ENCODE data around the gene KNCN.

KNCN gene

GRCh38 chr1:46544561-46545240 lies 6.7 kb downstream of the KNCN start:
- no peak for DNase-seq (ENCODE audit: low read depth in 2 of 3, low spot score in 2 of 3)

DNA sequence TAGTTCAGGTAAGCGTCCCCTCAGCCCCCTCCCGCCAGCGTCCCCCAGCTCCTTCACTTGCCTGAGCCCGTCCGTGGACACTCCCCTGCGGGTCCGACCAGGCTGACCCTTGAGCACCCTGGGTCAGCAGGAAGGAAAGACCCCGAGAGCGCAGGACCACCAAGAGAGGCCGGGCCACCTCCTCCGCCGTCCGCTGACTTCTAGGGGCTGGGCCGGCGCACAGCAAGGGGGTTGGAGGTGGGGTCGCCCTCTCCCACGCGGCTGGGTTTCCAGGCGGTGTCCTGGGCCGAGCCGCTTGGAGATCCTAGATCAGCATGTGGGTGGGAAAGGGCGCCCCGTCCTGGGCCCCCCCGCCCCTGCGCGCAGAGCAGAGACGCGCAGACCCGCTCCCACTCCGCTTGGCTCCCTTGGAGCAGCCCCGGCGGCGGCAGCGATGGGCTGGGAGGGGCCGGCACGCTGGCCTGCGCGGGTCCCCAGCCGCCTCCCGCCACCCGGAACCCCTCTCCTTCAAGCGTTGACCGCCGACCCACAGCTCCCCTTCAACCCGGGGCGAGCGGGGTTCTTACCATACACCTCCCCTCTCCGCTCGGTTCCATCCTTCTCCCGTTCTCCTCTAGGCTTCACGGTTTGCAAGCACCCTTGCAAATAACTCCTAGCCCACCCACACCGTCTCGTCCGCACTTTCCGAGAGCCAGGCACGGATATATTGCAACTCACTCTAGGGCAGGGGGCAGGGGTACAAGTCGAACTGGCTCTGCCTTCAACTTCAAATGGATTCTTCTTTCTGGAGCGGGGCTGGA lies 7.5 kb downstream of the KNCN start:
- no peak for DNase-seq (ENCODE audit: low read depth in 2 of 3, low spot score in 2 of 3)

- no peak for DNase-seq (ENCODE audit: low read depth in 2 of 3, low spot score in 2 of 3)
Observed at GRCh38 chr1:46543382-46543760, 8.1 kb downstream of the KNCN start.

DNA sequence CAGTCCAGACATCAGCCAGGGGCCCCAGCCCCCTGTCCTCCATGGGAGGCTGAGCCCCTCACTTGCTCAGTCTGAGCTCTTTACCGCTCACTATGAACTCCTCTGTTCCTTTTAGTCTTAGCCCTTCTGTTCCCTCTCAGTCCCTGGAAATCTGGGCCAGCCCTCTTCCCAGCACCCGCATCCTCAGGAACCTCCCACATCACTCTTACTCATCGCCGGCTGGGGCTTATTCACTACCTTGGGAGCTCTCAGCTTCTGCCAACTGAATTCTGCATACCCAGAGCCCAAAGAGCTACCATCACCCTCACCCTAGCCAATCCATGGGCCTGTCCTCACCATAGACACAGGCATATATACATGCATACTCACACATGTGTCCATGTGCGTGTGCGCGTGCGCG lies 11.5 kb downstream of the KNCN start:
- no peak for DNase-seq (ENCODE audit: low read depth in 2 of 3, low spot score in 2 of 3)

DNA sequence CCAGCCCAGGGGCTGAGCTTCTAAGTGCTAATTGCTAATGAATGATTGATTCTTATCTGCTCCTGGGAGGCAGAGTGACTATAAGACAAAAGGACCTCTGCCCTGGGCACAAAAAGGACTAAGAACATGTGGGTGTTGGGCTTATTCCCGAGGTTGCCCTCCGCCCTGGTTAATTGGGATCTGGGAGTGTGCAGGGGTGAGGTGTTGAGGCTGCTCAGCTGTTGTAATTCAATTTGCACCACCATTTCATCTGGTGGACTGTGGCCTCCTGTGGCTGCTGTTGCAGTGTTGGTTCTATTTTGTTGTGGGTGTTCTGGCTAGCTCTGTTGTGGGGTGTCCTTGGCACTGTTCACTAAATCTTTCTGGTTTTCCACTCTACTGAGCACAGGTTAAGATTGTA lies 13.3 kb downstream of the KNCN start:
- DNase-seq (ENCODE audit: low read depth in 2 of 3, low spot score in 2 of 3) = no peak

DNA sequence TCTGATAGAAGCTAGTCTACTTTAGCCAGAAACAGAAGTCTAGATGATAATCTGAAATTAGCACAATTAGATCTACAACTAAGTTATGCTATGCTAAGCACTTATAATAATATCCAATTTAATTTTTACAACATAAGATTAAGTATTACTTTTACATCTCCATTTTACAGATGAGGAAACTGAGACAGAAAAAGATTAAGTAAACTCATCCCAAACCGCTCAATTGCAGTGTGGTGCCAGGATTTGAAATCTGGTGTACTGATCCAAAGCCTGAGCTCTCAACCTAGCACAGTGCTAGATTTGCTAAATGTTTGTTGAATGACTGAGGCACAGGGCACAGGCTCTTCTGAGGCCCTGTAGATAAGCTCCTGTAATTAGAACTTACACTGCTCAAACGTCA lies 13.8 kb downstream of the KNCN start:
- DNase-seq (ENCODE audit: low read depth in 2 of 3, low spot score in 2 of 3) = no peak

DNA sequence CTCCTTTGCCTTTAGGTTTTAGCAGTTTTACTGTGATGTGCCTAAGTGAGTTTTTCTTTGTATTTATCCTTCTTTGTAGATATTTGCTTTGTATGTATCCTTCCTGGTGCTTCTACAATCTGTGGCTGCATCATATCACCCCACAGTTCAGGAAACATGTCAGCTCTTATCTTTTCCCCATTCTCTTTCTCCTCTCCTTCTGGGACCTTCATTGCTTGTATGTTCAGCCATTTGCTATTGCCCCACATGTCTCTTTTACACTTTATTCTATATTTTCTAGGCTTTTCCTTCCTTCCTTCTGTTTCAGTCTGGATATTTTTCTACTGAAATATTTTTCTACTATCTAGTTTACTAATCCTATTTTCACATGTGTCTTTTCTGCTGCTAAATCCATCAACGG lies 14.9 kb downstream of the KNCN start:
- DNase-seq (ENCODE audit: low read depth in 2 of 3, low spot score in 2 of 3) = no peak

DNA sequence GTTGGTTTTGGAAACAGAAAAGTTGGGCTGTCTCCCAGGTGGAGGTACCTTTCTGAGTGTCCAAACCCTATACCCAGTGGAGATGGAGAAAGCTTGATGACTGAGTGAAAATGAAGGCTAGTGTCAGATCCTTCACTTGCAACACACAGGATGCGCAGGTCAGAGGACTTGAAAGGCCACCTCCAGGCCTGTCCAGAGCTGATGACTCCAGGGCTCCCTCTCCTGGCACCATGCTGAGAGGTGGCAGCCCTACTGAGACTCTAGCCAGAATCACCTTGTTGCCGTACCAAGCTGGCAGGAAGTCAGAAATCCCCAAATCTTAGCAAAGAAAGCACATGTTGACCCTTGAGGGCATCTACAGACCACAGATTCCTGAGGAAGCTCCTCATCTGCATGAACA lies 16.4 kb downstream of the KNCN start:
- no peak for DNase-seq (ENCODE audit: low read depth in 2 of 3, low spot score in 2 of 3)

DNA sequence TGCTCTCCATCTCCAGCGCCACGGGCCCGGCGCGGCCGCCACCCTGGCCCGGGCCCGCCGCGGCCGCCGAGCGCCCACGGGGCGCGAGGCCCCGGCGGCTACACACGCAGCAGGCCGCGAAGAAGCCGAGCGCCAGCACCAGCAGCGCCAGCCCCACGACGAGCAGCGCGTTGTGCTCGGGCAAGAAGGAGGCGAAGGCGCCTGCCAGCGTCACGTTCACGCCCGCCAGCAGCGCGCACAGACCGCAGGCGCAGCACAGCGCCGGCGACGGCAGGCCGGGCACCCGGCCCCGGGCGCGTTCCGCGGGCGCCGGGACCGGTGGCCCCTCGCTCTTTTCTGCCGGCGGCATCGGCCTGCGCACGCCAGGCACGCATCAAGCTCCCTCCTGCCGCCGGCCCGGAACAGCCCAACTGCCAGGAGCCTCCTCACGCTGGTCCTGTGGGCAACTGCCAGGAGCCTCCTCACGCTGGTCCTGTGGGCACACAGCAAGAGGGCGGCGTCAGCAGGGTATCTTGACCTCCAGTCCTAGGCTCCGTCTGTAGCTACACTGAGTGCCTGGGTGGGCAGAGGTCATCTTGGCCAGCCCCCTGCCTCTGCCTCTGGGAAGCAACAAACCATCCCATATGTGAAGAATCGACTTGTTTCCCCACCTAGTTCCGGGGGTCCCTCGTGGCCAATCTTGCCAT lies 18.1 kb downstream of the KNCN start:
- DNase-seq (ENCODE audit: low read depth in 2 of 3, low spot score in 2 of 3) = peak in 1 of 3 experiments; percentile 25

GRCh38 chr1:46532498-46533178 lies 18.8 kb downstream of the KNCN start:
- DNase-seq (ENCODE audit: low read depth in 2 of 3, low spot score in 2 of 3) = peak; percentile 44 to 54 (median 49)

- no peak for DNase-seq (ENCODE audit: low read depth in 2 of 3, low spot score in 2 of 3)
Observed at GRCh38 chr1:46532095-46532494, 19.4 kb downstream of the KNCN start.

GRCh38 chr1:46530791-46531409 lies 20.5 kb downstream of the KNCN start:
- DNase-seq (ENCODE audit: low read depth in 2 of 3, low spot score in 2 of 3) = no peak

GRCh38 chr1:46530311-46530710 lies 21.1 kb downstream of the KNCN start:
- no peak for DNase-seq (ENCODE audit: low read depth in 2 of 3, low spot score in 2 of 3)

DNA sequence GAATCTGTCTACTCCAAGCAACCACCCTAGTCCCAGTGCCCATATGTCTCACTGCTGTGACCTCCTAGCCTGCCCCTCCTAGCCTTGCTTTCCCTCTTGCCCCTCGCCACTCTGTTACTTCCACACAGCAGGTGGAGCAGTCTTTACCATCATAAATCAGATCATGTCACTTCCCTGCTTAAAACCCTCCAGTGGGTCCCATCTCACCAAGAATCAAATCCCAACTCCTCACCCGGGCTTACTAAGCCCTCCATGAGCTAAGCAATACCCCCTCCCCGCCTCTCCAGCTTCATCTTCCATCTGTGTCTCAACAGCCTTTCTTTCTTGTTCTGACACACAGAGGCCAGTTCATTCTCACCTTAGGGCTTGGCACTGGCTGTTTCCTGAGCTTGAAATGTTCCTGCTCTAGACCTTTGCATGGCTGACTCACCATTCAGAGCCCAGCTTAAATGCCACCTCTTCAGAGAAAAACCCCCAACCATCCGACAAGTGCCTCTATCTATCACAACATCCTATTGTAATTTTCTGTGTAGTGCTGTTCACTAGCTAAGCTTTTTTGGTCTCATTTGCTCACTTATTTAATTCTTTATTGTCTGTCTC lies 22.3 kb downstream of the KNCN start:
- no peak for DNase-seq (ENCODE audit: low read depth in 2 of 3, low spot score in 2 of 3)

DNA sequence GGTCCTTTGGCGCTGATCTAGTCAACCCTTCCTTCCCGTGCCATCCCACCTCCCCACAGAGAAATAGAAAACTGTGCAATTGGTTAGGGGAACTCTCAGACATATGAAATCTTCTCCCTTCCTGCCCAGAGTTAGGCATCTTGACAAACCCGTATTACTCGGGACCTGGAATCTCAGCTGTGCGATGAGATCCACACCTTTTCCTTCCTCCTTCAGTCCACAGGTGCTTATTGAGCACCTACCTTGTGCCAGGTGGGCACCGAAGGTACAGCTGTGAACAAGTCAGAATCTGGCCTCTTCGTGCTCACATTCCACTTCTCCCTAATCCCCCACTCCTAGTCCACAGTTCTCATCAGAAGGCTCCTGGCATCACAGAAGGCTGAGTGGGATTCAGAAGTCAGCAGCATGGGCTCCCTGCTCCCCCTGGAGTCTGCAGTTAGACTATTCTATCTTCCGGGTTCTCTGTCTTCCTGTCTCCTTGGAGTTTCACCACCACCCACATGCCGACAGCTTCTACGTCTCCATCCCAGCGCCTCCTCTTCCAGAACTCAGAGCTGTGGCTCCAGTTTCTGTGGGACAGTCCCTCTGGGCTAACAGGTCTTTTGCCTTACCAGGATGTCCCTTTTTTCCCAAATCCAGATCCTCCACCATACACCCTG lies 23.0 kb downstream of the KNCN start:
- no peak for DNase-seq (ENCODE audit: low read depth in 2 of 3, low spot score in 2 of 3)

DNA sequence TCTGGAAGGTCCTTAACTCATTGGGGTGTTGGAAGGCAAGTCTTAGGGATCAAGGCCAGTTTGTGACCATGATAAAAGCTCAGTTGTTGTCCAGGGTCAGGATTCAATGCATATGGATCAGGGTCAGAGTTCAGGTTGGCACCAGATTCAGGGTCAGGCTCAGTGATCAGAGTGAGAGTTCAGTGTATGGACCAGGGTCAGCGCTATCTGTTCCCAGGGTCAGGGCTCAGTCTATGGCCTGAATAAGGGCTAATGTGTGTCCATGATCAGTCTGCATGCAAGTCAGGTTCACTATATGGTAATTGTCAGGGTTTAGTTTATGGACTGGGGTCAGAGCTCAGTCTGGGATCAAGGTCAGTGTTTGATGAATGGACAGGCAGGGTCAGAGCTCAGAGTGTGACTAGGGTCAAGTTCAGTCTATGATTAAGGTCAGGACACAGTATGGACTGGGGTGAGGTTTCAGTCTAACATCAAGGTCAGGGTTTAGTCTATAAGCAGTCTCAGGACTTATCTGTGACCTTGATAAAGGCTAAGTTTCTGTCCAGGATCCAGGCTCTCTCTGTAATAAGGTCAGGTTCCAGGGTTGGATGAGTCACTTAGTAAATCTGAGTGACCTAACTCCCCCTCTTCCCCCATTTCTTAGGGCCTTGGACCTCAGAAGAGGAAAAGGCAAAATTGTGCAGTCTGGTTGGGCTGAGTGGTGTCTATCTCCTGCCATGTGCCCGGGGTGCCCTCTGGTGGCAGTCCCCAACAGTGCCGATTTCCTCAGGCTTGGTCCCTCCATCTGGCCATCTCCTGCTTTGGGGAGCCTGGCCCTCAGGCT lies 23.8 kb downstream of the KNCN start:
- peak; percentile 44 to 61 (median 57) for DNase-seq (ENCODE audit: low read depth in 2 of 3, low spot score in 2 of 3)

DNA sequence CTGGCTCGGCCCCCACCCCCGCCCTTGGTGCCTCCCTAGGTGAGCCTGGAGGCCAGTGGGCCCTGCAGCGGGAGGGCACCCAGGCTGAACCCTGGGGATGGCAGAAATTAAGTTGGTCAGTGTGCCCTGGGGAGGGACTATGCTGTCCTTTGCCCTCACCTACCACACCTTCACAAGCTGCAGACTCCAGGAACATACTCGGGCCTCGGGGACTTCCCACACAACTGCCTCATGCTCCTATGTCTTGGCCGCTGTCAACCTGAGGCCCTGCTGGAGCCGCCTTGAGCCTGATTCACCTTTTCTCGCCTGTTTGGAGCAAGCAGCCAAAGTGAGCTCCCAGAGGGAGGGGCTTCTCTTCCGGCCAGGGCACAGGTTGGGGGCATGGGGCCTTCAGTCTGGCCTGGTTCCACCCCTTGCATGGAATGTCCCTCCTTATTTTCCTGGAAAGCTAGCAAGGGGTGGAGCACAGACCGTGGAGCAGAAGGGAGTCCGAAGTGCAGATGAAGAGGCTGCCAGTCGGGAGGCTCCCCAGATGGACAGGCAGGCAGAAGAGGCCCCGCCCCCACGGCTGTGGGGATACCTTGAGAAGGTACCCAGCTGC lies 24.7 kb downstream of the KNCN start:
- no peak for DNase-seq (ENCODE audit: low read depth in 2 of 3, low spot score in 2 of 3)

DNA sequence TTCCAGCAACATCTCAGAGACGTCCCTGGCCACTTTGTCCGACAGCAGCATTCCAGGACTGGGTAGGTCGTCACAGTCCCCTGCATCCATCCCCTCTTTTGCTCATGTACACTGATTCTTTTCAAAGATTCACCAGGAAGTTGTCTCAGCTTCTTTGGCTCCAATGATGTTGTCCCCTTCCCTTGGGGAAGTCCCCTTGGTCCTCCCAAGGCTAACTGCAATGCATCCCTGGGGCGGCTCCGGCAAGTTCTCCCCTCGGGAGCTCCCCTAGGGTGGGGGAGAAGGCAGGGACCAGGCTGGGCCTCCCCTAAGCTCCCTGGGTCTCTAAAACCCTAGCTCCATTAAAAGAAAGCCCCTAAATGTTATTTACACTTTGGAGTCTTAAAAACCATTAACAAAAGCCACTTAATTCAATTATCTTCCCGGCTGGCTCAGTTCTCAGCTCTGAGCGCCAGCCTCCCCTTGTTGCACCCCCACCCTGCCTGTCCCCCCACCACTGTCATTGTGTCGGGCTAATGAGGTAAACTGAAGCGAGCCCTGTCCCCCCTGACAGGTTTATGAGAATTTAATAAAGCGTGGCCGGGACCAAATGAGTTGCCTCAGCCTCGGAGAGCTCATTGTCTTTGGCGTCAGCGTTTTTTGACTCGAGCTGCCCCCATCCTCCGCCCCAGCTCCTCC lies 25.3 kb downstream of the KNCN start:
- DNase-seq (ENCODE audit: low read depth in 2 of 3, low spot score in 2 of 3) = no peak
